Measurements from ENCODE around the gene PTPN1. TPM values are rescaled to one million over a fixed set of nuclear protein-coding genes. Genes with fewer than 3 reads are reported as not detected.

The PTPN1 gene
- total and polyA plus RNA-seq, 2 of the 13 experiments (the other 11 are each of a cell fraction or from before 2014, with no cell fraction given), result 17.7 to 37.2 TPM

DNA sequence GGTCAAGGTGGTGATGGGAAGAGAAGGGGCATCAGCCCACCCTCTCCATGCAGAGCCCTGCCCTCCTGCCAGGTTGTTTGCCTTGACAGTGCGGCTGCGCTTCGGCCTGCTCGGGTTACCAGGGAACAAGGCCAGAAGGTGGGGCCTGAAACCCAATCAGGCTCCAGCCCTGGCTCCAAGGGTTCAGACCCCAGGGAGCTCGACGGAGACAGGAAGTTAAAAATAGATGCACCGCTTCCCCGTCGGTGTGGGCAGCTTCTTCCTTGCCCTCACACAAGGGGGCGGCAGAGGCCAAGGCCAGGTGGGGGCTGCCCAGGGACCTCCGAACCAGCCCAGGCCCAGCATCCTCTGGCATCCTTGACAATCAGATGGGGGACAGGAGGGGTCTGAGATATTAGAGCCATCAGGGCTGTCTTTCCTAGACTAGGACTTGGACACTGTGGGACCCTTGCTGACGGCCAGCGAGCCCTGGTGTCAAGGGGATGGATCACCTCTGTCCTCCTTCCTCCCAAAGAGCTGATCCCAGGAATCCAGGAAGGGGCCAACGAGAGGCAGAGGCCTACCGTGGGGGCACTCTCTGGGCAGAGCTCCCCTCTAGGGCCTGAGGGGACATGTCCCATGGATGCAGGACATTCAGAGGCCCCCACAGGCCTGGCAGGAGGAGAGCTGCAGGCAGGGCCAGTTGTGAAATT, 115.9 kb downstream of the PTPN1 start (continued):
- TF ChIP-seq ZNF646 (CRISPR knock-in tag; IDR thresholded peaks at IDR 0.05) (no peak), GTF3A (CRISPR knock-in tag; conservative IDR thresholded peaks at IDR 0.05) (no peak), ARNT2 (CRISPR knock-in tag; IDR thresholded peaks at IDR 0.05; ENCODE audit: low read depth) (no peak), RAD51 (IDR thresholded peaks at IDR 0.05; ENCODE audit: borderline replicate concordance) (no peak), NFATC3 (CRISPR knock-in tag; IDR thresholded peaks at IDR 0.05) (no peak), EZH2 (conservative IDR thresholded peaks at IDR 0.05; ENCODE audit: low read depth, low read length) (no peak), ZNF224 (CRISPR knock-in tag; IDR thresholded peaks at IDR 0.05) (no peak), NFIC (IDR thresholded peaks at IDR 0.05; ENCODE audit: low read length) (no peak), E2F1 (CRISPR knock-in tag; IDR thresholded peaks at IDR 0.05) (no peak), HDAC2 (CRISPR knock-in tag; IDR thresholded peaks at IDR 0.05) (peak; percentile 81), EEA1 (CRISPR knock-in tag; IDR thresholded peaks at IDR 0.05; ENCODE audit: borderline replicate concordance) (no peak), RNF219 (CRISPR knock-in tag; IDR thresholded peaks at IDR 0.05) (no peak), ZNF777 (CRISPR knock-in tag; IDR thresholded peaks at IDR 0.05) (peak; percentile 93), ZNF570 (CRISPR knock-in tag; IDR thresholded peaks at IDR 0.05; ENCODE audit: borderline replicate concordance) (no peak)
- TF ChIP-seq, protein P1, sequence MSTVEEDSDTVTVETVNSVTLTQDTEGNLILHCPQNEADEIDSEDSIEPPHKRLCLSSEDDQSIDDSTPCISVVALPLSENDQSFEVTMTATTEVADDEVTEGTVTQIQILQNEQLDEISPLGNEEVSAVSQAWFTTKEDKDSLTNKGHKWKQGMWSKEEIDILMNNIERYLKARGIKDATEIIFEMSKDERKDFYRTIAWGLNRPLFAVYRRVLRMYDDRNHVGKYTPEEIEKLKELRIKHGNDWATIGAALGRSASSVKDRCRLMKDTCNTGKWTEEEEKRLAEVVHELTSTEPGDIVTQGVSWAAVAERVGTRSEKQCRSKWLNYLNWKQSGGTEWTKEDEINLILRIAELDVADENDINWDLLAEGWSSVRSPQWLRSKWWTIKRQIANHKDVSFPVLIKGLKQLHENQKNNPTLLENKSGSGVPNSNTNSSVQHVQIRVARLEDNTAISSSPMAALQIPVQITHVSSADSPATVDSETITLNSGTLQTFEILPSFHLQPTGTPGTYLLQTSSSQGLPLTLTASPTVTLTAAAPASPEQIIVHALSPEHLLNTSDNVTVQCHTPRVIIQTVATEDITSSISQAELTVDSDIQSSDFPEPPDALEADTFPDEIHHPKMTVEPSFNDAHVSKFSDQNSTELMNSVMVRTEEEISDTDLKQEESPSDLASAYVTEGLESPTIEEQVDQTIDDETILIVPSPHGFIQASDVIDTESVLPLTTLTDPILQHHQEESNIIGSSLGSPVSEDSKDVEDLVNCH (CRISPR knock-in tag; IDR thresholded peaks at IDR 0.05), result no peak
